HG03520 (cell line): ENCODE measurements around the gene TLDC2.
"Not testable (repeated sequence)": the region's sequence is repeated elsewhere in the genome, so short reads cannot be mapped to it uniquely, and the experiment has no call there.

Experiments
- ATAC-seq: cut with Tn5 transposase; IDR thresholded peaks from one replicate; pipeline ENCODE4 v1.9.1; 2021; ENCODE audit warnings: mild to moderate bottlenecking, moderate library complexity; ENCODE audit not compliant: unreplicated experiment

The TLDC2 gene

DNA sequence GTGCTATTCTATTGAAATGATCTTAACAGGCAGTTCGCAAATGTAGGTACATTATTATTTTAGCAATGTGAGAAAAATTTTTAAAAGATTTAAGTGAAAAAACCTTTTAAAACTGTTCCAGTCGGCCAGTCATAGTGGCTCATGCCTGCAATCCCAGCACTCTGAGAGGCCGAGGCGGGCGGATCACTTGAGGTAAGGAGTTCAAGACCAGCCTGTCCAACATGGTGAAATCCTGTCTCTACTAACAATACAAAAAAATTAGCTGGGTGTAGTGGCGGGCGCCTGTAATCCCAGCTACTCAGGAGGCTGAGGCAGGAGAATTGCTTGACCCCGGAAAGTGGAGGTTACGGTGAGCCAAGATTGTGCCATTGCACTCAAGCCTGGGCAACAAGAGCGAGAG, 29.6 kb downstream of the TLDC2 start:
- not testable (repeated sequence) for ATAC-seq

DNA sequence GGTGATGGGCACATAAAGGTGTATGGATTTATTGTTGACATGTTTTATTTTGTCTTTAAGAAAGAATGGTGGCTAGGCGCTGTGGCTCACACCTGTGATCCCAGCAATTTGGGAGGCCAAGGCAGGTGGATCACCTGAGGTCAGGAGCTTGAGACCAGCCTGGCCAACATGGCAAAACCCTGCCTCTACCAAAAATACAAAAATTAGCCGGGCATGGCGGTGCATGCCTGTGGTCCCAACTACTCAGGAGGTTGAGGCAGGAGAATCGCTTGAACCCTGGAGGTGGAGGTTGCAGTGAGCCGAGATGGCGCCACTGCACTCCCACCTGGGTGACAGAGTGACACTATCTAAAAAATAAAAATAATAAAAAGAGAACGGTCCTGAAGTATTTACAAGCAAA, 30.1 kb downstream of the TLDC2 start:
- not testable (repeated sequence) for ATAC-seq

DNA sequence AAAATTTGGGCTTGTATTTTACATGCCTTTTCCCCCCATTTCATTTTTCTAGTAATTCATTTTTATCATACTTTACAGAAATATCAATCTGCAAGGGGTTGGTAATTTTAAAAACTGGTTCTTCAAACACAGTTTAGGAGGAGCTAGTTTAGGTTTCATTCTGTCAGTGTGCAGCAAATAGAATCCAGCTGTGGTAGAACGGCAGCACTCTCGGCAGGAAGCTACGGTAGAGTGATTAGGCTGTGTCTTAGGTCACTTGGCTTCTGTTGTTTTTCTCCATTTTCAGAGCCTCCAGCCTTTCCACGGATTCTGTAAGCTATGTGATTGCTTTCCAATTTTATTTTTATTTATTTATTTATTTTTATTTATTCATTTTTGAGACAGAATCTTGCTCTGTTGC, 32.7 kb downstream of the TLDC2 start:
- ATAC-seq, result no peak

DNA sequence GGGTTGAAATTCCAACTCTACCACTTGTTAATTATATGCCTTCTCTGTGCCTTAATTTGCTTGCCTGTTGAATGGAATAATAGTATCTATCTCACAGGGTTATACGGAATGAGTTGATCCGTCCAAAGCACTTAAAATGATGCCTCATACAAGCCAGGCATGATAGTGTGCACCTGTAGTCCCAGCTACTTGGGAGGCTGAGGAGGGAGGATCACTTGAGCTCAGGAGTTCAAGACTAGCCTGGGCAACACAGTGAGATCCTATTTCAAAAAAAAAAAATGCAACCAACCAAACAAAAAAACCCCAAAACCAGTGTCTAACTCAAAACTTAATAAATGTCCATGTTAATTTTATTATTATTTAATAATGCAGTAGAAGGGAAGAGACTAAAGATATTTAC, 40.3 kb downstream of the TLDC2 start:
- no peak for ATAC-seq

DNA sequence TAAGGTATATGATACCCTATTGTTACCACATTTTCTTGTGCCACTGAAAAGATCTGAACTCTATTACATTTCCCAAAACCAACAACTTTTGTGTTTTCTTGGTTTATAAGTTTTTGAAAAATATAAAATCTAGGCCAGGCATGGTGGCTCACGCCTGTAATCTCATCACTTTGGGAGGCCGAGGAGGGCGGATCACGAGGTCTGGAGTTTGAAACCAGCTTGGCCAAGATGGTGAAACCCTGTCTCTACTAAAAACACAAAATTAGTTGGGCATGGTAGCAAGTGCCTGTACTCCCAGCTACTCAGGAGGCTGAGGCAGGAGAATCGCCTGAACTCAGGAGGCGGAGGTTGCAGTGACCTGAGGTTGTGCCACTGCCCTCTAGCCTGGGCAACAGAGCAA, 41.3 kb downstream of the TLDC2 start:
- no peak for ATAC-seq

DNA sequence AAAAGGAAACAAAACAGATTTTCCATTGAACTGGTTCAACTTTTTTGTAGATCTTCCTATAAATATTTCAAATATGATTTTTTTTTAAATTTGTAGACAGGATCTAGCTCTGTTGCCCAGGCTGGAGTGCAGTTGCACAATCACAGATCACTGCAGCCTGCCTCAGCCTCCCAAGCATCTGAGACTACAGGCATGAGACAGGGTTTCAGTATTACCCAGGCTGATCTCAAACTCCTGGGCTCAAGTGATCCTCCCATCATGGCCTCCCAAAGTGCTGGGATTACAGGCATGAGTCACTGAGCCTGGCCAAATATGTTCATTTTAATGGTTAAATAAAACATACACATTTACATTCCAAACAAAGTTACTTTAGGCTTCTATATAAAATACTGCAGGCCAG, 42.0 kb downstream of the TLDC2 start:
- ATAC-seq, result no peak

DNA sequence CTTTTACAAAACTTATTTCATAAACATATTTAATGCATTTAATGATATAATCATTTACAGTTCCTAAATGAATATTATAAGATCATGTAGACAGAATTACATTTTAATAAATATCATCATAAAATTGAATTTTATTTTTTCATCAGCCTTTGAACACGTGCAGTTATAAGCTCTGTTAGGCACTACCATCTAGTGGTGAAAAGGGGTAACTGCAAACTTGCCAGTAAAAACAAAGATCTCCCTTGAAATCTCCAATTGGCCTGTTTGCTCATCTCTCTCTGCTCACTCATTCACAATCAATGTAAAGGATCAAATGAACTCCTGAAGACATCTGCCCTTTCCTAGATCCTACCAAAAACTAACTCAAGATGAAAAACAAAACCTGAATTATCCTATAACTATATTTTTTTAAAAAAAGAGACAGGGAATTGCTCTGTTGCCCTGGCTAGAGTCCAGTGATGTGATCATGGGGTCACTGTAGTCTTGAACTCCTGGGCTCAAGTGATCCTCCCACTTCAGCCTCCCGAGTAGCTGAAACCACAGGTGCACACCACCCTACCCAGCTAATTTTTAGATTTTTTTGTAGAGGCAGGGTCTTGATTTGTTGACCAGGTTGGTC, 43.9 kb downstream of the TLDC2 start:
- ATAC-seq, result no peak

DNA sequence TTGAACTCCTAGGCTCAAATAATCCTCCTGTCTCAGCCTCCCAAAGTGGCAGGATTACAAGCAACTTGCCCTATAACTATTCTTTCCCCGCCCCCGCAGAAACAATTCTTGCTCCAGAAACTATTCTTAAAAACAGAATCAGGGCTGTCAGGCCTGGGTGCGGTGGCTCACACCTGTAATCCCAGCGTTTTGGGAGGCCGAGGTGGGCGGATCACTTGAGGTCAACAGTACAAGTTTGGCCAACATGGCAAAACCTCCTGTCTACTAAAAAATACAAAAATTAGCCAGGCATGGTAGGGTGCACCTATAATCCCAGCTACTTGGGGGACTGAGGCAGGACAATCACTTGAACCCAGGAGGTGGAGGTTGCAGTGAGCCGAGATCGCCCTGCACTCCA, 44.4 kb downstream of the TLDC2 start:
- ATAC-seq, result no peak

DNA sequence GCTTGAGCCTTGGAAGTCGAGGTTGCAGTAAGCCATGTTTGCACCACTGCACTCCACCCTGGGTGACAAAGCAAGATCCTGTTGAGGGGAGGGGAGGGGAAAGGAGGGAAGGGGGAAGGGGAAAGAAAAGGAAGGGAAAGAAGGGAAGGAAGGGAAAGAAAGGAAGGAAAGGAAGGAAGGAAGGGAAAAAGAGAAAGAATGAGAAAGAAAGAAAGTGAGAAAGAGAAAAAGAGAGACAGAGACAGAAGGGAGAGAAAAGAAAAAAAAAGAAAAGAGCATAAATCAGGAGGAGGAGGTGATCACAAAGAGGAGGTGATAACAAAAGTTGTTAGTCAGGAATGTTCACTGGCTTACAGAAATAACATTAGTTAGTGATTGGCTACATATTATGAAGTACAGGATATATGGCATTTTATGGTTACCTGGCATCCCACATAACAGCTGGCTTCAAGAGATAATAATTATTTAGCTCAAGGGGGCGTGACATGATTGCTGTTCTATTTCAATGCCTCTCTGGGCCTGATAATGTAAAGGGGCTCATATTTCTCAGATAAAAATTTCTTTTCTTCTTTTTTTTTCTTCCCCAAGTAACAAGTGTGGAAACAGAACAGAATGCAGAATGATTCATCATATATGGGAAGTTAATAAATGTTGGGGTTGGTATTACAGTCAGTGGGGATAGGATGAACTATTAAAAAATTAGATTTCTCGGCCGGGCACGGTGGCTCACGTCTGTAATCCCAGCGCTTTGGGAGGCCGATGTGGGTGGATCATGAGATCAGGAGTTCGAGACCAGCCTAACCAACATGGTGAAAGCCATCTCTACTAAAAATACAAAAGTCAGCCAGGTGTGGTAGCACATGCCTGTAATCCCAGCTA, 48.5 kb downstream of the TLDC2 start:
- no peak for ATAC-seq

DNA sequence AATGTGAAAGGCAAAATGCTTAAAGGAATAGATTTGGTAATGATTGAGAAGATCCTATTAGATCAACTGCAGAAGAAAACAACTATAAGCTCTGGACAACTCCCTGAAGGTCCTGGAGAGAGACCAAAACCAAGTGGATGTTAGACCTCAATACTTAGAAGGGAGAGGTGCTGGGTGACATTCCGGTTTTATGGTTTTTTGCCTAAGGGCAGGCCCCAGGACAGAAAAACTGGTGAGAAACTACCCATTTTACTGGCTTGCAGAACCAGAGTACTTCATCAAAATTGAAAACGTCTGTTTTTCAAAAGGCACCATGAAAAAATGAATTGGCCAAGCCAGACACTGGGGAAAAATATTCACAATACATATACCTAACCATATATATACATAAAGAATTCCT, 49.3 kb downstream of the TLDC2 start:
- no peak for ATAC-seq

DNA sequence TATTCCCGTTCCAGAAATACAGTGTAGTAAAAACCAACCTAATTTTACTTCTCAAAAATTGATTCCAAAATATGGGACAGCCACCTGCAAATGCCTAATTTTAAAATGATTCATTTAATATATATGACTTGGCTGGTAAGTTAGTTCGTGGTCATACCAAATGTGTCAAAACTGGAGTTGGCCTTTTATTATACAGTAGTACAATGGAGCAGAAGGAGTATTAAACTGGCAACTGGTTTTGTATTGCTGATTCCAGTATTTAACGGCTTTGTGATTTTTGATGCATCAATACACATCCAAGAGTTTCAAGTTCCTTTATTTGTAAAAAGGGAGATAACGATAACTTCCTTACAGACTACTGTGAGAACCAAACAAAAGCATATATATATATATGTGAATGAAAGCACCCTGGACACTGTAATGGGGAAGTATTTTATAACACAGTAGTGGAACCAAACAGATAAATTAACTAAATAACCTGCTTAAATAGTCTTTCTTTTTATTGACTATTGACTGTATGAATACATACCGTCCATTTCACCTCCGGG, 50.8 kb downstream of the TLDC2 start:
- ATAC-seq, result no peak

DNA sequence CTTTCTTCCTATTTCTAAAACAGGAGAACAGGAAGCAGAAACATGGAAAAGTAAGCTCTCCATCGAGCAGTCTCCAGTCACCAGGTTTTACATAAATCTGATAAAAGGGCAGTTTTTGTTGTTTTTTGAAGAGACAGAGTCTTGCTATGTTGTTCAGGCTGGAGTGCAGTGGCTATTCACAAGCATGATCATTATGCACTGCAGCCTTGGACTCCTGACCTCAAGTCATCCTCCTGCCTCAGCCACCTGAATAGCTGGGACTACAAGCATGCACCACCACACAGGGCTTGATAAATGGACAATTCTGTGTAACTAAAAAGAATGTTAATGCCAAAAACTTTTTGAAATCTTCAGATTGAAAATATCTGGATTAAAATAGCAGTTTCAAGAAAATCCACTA, 51.8 kb downstream of the TLDC2 start:
- ATAC-seq, result no peak

DNA sequence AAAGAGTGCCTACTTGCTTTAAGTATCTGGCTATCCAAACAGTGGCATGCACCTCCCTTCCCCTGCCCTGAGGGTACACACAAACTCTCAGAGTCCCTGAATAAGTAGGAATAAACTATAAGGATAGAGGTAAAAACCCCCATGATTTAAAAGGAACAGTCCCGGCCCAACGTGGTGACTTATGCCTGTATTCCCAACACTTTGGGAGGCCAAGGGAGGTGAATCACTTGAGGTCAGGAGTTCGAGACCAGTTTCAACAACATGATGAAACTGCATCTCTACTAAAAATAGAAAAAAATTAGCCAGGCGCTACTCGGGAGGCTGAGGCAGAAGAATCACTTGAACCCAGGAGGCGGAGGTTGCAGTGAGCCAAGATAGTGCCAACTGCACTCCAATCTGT, 53.4 kb downstream of the TLDC2 start:
- ATAC-seq, result no peak

DNA sequence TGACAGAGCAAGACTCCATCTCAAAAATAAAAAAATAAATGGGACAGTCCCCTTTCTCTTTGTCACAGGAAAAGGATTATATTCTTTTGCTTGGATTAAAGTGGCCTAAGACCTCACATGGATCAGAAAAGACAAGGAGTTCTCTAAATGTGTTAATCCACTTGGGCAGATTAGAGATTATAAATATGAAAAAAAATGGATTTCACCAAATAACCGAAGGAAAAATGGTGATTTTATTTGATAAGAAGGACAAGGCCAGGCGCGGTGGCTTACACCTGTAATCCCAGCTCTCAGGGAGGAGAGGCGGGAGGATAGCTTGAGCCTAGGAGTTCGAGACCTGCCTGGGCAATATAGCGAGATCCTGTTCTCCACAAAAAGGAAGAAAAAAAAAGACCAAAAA, 53.8 kb downstream of the TLDC2 start:
- no peak for ATAC-seq

DNA sequence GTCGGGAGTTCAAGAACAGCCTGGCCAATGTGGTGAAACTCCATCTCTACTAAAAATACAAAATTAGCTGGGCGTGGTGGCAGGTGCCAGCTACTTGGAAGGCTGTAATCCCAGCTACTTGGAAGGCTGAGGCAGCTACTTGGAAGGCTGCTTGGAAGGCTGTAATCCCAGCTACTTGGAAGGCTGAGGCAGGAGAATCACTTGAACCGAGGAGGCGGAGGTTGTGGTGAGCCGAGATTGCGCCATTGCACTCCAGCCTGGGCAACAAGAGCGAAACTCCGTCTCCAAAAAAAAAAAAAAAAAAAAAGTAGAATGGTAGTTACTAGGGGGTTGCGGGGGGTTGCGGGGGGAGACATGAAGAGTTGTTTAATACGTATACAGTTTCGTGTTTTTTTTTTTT, 56.1 kb downstream of the TLDC2 start:
- not testable (repeated sequence) for ATAC-seq

DNA sequence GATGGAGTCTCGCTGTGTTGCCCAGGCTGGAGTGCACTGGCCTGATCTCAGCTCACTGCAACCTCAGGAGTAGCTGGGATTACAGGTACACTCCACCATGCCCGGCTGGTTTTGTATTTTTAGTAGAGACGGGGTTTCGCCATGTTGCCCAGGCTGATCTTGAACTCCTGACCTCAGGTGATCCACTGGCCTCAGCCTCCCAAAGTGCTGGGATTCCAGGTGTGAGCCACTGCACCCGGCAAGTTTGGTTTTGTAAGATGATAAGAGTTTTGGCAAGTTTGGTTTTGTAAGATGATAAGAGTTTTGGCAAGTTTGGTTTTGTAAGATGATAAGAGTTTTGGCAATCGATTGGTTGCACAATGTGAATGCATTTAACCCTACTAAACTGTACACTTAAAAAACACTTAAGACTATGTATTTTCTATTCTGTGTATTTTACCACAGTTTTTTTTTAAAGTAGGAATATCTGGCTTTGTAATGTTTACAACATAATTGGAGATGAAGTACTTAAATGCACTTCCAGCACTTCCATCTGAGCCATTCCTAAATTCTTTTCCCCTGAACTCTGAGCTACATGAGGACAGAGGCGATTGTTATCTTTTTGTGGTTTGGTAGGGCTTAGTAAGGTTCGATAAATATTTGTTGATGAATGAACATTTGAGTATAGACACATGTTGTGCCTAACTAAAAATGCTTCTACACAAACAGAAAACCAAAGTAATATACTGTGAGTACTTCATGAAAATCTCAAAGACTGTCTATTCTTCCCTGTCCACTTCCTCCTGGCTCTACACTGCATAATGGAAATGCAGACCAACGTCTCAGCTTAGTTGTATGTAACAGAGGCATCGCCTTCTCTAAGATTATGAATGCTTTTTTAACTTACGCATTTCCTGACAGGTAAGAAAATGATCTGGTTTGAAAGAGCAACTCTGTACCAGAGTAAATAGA, 56.8 kb downstream of the TLDC2 start:
- no peak for ATAC-seq

DNA sequence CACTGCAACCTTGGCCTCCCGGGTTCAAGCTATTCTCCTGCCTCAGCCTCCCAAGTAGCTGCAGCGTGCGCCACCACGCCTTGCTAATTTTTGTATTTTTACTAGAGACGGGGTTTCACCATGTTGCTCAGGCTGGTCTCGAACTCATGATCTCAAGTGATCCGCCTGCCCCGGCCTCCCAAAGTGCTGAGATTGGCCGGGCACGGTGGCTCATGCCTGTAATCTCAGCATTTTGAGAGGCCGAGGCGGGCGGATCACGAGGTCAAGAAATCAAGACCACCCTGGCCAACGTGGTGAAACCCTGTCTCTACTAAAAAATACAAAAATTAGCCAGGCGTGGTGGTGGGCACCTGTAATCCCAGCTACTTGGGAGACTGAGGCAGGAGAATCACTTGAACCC, 57.6 kb downstream of the TLDC2 start:
- not testable (repeated sequence) for ATAC-seq

DNA sequence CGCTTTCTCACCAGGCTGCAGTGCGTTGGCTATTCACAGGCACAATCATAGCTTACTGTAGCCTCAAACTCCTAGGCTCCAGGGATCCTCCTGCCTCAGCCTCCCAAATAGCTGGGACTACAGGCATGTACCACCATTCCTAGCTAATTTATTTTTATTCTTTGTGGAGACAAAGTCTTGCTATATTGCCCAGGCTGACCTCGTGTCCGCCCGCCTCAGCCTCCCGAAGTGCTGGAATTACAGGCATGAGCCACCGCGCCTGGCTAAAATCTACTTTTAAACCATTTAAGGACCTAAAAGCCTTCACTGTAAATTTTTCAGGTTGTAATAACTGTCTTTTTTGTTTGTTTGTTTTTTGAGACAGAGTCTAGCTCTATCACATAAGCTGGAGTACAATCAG, 60.4 kb downstream of the TLDC2 start:
- ATAC-seq, result no peak

DNA sequence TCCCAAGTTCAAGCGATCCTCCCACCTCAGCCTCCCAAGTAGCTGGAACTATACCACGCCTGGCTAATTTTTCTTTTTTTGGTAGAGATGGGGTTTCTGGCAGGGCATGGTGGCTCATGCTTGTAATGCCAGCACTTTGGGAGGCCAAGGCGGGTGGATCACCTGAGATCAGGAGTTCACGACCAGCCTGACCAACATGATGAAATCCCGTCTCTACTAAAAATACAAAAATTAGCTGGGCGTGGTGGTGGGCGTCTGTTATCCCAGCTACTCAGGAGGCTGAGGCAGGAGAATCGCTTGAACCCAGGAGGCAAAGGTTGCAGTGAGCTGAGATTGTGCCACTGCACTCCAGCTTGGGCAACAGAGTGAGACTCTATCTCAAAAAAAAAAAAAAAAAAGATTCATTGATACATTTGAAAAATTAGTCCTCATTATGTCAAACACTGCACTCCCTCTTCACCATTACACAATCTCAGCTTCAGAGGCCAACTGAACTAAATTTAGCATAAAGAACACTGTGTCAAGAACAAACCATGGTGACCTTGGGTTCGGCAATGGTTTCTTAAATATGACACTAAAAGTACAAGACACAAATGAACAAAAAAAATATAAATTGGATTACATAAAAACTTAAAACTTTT, 60.9 kb downstream of the TLDC2 start:
- ATAC-seq, result not testable (repeated sequence)

DNA sequence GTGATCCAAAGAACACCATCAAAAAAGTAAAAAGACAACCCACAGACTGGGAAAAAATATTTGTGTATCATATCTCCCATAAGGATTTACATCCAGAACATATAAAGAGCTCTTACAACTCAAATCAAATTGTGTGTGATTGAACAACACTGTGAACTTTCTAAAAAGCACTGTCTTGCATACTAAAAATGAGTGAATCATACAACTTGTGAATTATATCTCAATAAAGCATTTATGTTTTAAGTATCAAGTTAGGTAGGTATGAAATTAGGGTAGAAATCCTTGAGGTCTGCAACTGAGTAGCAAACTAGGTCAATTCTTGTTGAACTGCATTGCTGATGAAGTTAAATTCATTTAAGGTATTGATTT, 61.4 kb downstream of the TLDC2 start:
- no peak for ATAC-seq

DNA sequence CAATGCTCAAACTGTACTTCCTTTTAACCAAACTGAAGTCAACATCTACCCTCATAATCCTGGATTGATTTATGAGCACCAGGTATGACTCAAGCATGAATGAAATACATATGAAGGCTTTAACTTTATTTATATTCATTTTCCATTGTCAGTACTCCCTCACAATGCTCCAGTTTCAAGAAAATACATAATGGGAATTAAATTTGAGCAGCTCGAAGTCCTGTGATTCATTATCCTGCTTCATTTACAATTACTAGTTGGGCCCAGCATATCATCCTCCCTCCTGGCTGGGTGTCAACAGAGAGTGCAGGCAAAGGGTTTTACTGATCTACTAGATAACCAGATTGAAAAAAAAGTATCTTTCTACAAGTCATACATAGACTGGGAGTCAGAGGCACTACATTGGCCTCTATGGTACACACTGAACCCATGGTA, 65.5 kb downstream of the TLDC2 start:
- ATAC-seq, result no peak
